Stomach (tissue), 4 donors: ENCODE results near the gene NEU2.

Source experiments
- CTCF ChIP-seq, 7 experiments: fragments of 450-650 bp in 4 of 7; fragments of 200-600 bp in 3 of 7; sonication (generic) in 3 of 7; IDR thresholded peaks; one replicate each; pipeline ENCODE4 v1.5.1; 2016 to 2019; ENCODE audit warnings: antibody characterized with exemption in 7 of 7, control low read depth in 2 of 7, mild to moderate bottlenecking in 1 of 7
- EP300 ChIP-seq: sonication (generic); formaldehyde crosslinking; IDR thresholded peaks from one replicate; pipeline ENCODE4 v1.6.1; 2017; ENCODE audit warnings: antibody characterized with exemption
- POLR2A ChIP-seq, 4 donors: fragments of 450-650 bp; IDR thresholded peaks; one replicate each; pipeline ENCODE4 v1.6.1; 2016; ENCODE audit warnings: antibody characterized with exemption in 4 of 4, control low read depth in 2 of 4, mild to moderate bottlenecking in 1 of 4, moderate library complexity in 1 of 4
- POLR2AphosphoS5 ChIP-seq, 3 donors: sonication (generic); formaldehyde crosslinking; IDR thresholded peaks; one replicate each; pipeline ENCODE4 v1.6.1; 2016; ENCODE audit warnings: antibody characterized with exemption in 3 of 3

DNA sequence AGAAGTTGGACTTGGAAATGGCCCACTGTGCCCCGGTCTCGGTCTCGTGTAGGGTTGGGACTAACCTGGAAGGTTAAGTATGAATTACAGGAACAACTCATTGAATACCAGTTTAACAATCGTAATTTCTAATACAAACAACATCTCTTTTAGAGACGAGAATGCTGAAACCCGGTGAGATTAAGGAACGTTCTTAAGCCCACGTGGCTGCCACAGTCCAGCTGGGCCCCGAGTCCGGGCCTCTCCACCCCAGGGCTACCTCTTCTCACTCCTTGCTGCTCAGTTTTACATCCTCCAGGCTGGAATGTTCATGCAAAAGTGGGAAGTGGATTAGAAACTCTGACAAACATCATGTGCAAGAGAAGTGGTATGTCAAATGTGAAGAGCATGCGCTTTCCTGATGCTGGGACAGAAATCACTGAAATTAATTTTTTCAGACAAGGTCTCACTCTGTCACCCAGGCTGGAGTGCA is 48.8 kb upstream of the NEU2 start:
- TF ChIP-seq EP300 (no peak), CTCF (IDR thresholded peaks at IDR 0.05) (no peak), POLR2A (IDR thresholded peaks at IDR 0.05) (no peak), POLR2AphosphoS5 (IDR thresholded peaks at IDR 0.05) (no peak)
